ENCODE data around the gene DSG3. TPM values are rescaled to one million over a fixed set of nuclear protein-coding genes. Genes with fewer than 3 reads are reported as not detected.
"Not testable (repeated sequence)": the region's sequence is repeated elsewhere in the genome, so short reads cannot be mapped to it uniquely, and the experiment has no call there.

The DSG3 gene
- total RNA-seq, 1 donor from 2014 or later, result not detected

GRCh38 chr18:31504455-31505147 is 57.1 kb downstream of the DSG3 start:
- no peak for DNase-seq (ENCODE audit: low spot score)
- Mint-ChIP-seq H3K9me3 (ENCODE audit: unreplicated experiment) (no peaks in the 10 kb centered on the region), H3K27ac (ENCODE audit: unreplicated experiment) (no peak overlapping the region), H3K27me3 (ENCODE audit: unreplicated experiment) (no peaks in the 10 kb centered on the region), H3K36me3 (ENCODE audit: low read depth, unreplicated experiment) (no peaks in the 10 kb centered on the region), H3K4me3 (ENCODE audit: unreplicated experiment) (no peak overlapping the region), H3K4me1 (ENCODE audit: unreplicated experiment) (peaks cover 7% of the 10 kb centered on the region)
- TF ChIP-seq CTCF (IDR thresholded peaks at IDR 0.05; ENCODE audit: unreplicated experiment), result no peak

GRCh38 chr18:31505156-31505555 is 57.6 kb downstream of the DSG3 start:
- TF ChIP-seq CTCF (IDR thresholded peaks at IDR 0.05; ENCODE audit: unreplicated experiment), result no peak
- DNase-seq (ENCODE audit: low spot score), result no peak
- no peaks in the 10 kb centered on the region for H3K36me3 Mint-ChIP-seq (ENCODE audit: low read depth, unreplicated experiment)
- H3K27me3 Mint-ChIP-seq (ENCODE audit: unreplicated experiment), result no peaks in the 10 kb centered on the region
- H3K9me3 Mint-ChIP-seq (ENCODE audit: unreplicated experiment), result no peaks in the 10 kb centered on the region
- no peak overlapping the region for H3K4me3 Mint-ChIP-seq (ENCODE audit: unreplicated experiment)
- H3K4me1 Mint-ChIP-seq (ENCODE audit: unreplicated experiment), result peaks cover 4% of the 10 kb centered on the region
- H3K27ac Mint-ChIP-seq (ENCODE audit: unreplicated experiment), result no peak overlapping the region

GRCh38 chr18:31506024-31506742 is 58.6 kb downstream of the DSG3 start:
- Mint-ChIP-seq H3K27ac (ENCODE audit: unreplicated experiment) (no peak overlapping the region), H3K4me3 (ENCODE audit: unreplicated experiment) (no peak overlapping the region), H3K27me3 (ENCODE audit: unreplicated experiment) (no peaks in the 10 kb centered on the region), H3K9me3 (ENCODE audit: unreplicated experiment) (no peaks in the 10 kb centered on the region), H3K36me3 (ENCODE audit: low read depth, unreplicated experiment) (no peaks in the 10 kb centered on the region), H3K4me1 (ENCODE audit: unreplicated experiment) (no peaks in the 10 kb centered on the region)
- no peak for TF ChIP-seq CTCF (IDR thresholded peaks at IDR 0.05; ENCODE audit: unreplicated experiment)
- no peak for DNase-seq (ENCODE audit: low spot score)

GRCh38 chr18:31507124-31507523 is 59.6 kb downstream of the DSG3 start:
- DNase-seq (ENCODE audit: low spot score); H3K4me3 Mint-ChIP-seq (ENCODE audit: unreplicated experiment); H3K4me1 Mint-ChIP-seq (ENCODE audit: unreplicated experiment); H3K36me3 Mint-ChIP-seq (ENCODE audit: low read depth, unreplicated experiment); H3K27me3 Mint-ChIP-seq (ENCODE audit: unreplicated experiment); H3K9me3 Mint-ChIP-seq (ENCODE audit: unreplicated experiment); H3K27ac Mint-ChIP-seq (ENCODE audit: unreplicated experiment): not testable (repeated sequence)

- no peaks in the 10 kb centered on the region for H3K9me3 Mint-ChIP-seq (ENCODE audit: unreplicated experiment)
- TF ChIP-seq CTCF (IDR thresholded peaks at IDR 0.05; ENCODE audit: unreplicated experiment), result no peak
- peaks cover 3% of the 10 kb centered on the region for H3K27me3 Mint-ChIP-seq (ENCODE audit: unreplicated experiment)
- H3K4me1 Mint-ChIP-seq (ENCODE audit: unreplicated experiment), result peaks cover 11% of the 10 kb centered on the region
- no peak overlapping the region for H3K4me3 Mint-ChIP-seq (ENCODE audit: unreplicated experiment)
- no peaks in the 10 kb centered on the region for H3K36me3 Mint-ChIP-seq (ENCODE audit: low read depth, unreplicated experiment)
- DNase-seq (ENCODE audit: low spot score), result no peak
- no peak overlapping the region for H3K27ac Mint-ChIP-seq (ENCODE audit: unreplicated experiment)
Observed at GRCh38 chr18:31508781-31509180, 61.2 kb downstream of the DSG3 start.
